ENCODE data around the gene JAKMIP2.

Gene JAKMIP2

DNA sequence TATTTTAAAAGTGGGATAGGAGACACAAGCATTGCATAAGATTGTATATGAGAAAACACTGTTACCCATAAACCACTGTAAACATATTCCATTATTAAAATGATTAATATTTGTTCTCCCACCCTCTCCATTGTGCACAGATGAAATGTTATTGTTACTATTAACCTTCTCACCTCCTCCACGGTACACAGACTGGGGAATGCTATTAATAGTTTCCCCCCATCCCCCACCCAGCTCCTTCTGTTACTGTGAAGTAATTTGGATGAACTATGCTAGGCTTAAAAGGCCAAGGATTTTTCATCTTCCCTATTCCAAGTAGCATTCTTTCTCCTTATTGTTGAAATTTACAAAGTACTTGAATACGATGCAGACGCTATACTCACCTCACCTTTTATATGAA, 91.4 kb downstream of the JAKMIP2 start:
- no peak for DNase-seq (ENCODE audit: low read depth)
- no peak overlapping the region for H3K4me3 ChIP-seq (ENCODE audit: low read length)
- TF ChIP-seq, protein P1, sequence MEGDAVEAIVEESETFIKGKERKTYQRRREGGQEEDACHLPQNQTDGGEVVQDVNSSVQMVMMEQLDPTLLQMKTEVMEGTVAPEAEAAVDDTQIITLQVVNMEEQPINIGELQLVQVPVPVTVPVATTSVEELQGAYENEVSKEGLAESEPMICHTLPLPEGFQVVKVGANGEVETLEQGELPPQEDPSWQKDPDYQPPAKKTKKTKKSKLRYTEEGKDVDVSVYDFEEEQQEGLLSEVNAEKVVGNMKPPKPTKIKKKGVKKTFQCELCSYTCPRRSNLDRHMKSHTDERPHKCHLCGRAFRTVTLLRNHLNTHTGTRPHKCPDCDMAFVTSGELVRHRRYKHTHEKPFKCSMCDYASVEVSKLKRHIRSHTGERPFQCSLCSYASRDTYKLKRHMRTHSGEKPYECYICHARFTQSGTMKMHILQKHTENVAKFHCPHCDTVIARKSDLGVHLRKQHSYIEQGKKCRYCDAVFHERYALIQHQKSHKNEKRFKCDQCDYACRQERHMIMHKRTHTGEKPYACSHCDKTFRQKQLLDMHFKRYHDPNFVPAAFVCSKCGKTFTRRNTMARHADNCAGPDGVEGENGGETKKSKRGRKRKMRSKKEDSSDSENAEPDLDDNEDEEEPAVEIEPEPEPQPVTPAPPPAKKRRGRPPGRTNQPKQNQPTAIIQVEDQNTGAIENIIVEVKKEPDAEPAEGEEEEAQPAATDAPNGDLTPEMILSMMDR (IDR thresholded peaks at IDR 0.05; ENCODE audit: insufficient read depth, low read depth, low read length, missing control alignments), result no peak

DNA sequence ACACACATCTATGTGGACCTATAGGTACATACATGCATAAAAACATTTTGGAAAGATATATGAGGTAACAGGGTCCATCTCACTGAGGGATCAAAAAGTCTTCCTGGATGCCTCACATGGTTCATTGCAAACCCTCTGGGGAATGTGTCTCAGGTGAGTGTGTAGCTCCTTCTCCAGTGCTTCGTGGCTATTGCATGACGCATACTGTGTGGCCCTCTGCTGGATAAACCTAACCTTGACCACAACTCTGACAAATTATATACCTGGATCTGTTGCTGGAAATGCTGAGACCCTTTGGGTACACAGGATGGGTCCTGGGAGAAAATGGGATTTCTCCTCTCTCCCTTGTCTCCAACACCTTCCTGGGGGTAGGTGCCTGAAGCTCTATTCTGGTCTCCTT, 91.9 kb downstream of the JAKMIP2 start:
- no peak overlapping the region for H3K4me3 ChIP-seq (ENCODE audit: low read length)
- TF ChIP-seq, protein P1 (IDR thresholded peaks at IDR 0.05; ENCODE audit: insufficient read depth, low read depth, low read length, missing control alignments), result peak; percentile 33
- peak; percentile 53 for DNase-seq (ENCODE audit: low read depth)

DNA sequence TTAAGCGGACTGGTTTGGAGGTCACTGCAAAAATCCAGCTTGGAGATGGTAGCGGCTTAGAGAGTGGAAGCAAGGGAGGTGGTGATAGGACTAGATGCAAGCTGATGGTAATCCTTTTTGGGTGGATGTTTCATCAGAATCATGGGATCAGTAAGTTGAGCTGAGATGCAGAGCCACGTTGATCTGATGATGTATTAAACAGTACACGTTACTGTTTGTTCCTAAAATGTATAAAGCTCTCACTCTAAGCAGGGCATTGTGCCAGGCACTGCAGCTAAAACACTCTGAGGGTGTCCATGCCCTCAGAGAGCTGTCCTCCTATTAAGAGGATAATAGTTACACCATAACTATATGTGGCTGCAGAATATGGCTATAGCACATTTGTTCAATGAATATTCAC, 93.1 kb downstream of the JAKMIP2 start:
- no peak overlapping the region for H3K4me3 ChIP-seq (ENCODE audit: low read length)
- TF ChIP-seq, protein P1 (IDR thresholded peaks at IDR 0.05; ENCODE audit: insufficient read depth, low read depth, low read length, missing control alignments), result no peak
- DNase-seq (ENCODE audit: low read depth), result no peak

DNA sequence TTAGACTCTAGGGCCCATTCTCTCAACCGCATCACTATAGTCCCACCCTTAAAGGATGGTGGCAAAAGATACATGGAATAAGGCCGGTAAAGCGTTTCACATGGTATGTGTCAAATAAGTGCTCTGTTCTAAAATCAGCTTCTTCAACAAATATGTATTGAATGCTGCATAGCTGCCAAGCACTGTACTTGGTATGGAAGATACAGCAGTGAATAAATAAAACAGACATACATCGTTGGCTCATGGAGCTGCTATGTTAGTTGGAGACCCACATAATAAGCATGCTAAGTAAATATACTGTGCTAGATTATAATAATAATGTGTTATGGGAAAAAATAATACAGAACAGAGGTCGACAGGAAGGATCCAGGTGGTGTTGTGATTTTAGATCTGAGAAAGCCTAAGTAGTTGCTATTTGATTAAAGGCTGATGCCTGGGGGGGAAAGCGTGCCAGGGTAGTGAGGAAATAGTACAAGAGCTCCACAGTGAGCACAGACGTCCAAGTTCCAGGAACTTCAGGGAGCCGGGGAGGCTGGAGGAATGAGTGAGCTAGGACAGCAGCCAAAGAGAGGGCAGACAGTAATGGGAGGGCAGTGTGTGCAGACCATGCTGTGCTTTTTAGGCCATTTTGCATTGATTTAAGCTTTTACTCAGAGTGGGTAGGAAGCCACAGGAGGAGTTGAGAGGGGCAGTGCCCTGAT, 93.7 kb downstream of the JAKMIP2 start:
- DNase-seq (ENCODE audit: low read depth), result peak; percentile 6
- H3K4me3 ChIP-seq (ENCODE audit: low read length), result no peak overlapping the region
- TF ChIP-seq, protein P1 (IDR thresholded peaks at IDR 0.05; ENCODE audit: insufficient read depth, low read depth, low read length, missing control alignments), result no peak

DNA sequence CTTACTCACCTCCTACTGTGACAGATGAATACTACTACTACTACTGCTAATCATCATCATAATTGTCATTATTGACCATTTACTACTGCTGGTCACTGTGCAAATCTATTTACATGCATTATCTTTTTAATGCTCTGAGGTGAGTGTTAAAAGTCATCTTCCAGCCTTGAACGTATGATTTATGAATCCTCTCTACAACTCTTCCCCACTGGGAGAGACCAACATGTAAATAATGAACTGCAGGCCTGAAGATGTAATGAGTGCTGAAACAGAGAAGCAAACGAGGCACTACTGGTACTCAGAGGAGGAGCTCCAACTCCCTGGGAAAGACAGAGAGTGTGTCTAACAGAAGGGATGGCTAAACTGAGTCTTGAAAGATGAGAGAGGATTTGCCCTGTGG, 95.4 kb downstream of the JAKMIP2 start:
- no peak for DNase-seq (ENCODE audit: low read depth)
- TF ChIP-seq, protein P1 (IDR thresholded peaks at IDR 0.05; ENCODE audit: insufficient read depth, low read depth, low read length, missing control alignments), result no peak
- no peak overlapping the region for H3K4me3 ChIP-seq (ENCODE audit: low read length)

DNA sequence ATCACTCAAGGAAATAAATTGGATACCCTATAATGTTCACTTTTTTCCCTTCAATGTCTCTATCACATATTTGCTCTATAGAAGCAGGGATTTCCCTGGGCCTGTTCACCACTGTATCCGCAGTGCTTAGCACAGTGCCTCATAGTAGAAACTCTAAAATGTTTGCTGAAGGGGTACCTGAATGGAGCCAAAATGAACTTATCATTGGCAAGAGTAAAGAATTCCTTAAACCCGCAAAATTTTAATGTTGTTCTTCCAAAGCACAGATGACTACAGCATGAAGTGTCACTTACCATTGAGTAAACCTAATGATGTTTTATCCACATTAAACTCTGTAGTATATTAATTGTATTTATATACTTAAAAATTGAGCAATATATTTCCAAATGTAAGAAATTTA, 96.1 kb downstream of the JAKMIP2 start:
- DNase-seq (ENCODE audit: low read depth), result no peak
- H3K4me3 ChIP-seq (ENCODE audit: low read length), result no peak overlapping the region
- TF ChIP-seq, protein P1 (IDR thresholded peaks at IDR 0.05; ENCODE audit: insufficient read depth, low read depth, low read length, missing control alignments), result no peak

DNA sequence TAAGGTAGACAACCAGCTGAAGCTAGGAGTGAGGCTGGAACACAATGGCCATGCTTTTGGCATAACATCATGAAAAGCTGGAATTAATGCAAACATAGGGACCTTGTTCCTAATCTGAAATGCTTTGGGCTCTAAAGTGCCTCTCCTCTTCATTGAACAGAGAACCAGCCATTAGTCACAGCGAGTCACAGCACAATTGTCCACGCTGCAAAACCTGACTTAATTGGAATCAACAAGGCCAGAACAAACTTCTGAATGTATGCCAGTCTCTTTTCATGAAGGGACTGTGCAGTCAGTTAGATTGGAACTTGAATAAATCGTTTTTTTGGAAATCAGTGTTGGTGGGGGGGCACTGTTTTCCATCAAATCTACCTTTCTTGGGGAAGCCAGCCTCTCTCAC, 96.5 kb downstream of the JAKMIP2 start:
- H3K4me3 ChIP-seq (ENCODE audit: low read length), result no peak overlapping the region
- DNase-seq (ENCODE audit: low read depth), result peak; percentile 67
- TF ChIP-seq, protein P1 (IDR thresholded peaks at IDR 0.05; ENCODE audit: insufficient read depth, low read depth, low read length, missing control alignments), result no peak

Data from epithelial cell of esophagus (primary cell).